Measurements from ENCODE around the gene REEP3. TPM values are rescaled to one million over a fixed set of nuclear protein-coding genes. Genes with fewer than 3 reads are reported as not detected.

The REEP3 gene
- total and polyA plus RNA-seq, 2 of the 8 experiments (the other 6 are each of a cell fraction or from before 2014, with no cell fraction given): 5.8 to 31.5 TPM

DNA sequence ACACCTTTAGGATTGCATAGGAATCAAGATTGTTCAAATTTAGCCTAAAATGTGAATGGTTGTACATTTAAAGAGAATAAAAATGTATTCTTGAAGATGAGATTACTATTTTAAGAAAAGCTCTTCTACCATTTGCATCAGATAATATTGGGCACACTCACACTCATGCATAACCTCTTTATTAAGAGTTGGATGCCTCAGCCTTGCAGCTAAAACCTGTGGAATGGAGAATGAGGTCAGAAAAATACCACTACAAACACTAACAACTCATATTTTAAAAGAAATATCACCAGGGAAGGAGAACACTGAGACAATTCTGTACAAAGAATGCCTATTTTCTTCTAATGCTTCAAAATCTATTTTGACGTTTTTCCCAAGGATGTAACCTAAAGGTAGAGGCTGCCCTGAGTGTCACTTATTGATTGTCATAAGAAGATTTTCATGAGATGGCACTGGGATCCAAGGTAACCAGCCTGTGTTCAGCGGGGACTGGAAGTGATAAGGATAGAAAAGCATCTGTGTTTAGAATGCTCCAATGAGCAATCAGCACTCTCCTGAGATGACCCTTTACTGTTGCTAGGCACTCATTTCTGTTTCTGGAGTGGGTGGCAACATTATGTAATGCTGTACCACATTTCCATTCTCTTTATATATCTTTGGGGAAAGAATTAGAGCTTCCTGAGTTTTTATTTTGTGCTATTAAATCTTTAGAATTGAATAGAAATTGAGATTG, 26.6 kb downstream of the REEP3 start:
- H3K36me3 ChIP-seq (ENCODE audit: control insufficient read depth in 2 of 4, insufficient read depth in 4 of 4, low read length in 3 of 4): no peaks in the 10 kb centered on the region; a peak in 2 of 8 replicates
- TF ChIP-seq SP2 (IDR thresholded peaks at IDR 0.05; ENCODE audit: low read length): no peak
- no peak for TF ChIP-seq RFX5 (IDR thresholded peaks at IDR 0.05; ENCODE audit: borderline replicate concordance, low read depth, low read length)
- TF ChIP-seq CTBP2 (IDR thresholded peaks at IDR 0.05; ENCODE audit: borderline replicate concordance, insufficient read depth, insufficient read length, low read length): no peak
- TF ChIP-seq TAF1 (IDR thresholded peaks at IDR 0.05; ENCODE audit: low read depth, low read length): no peak
- no peak for TF ChIP-seq SUZ12 (IDR thresholded peaks at IDR 0.05; ENCODE audit: low read length)
- TF ChIP-seq POLR2AphosphoS5 (IDR thresholded peaks at IDR 0.05; ENCODE audit: low read depth, low read length): no peak
- TF ChIP-seq TAF7 (optimal IDR thresholded peaks at IDR 0.05; ENCODE audit: borderline replicate concordance, low read depth, low read length): no peak
- no peak for TF ChIP-seq EZH2 (IDR thresholded peaks at IDR 0.05; ENCODE audit: low read depth, low read length, severe bottlenecking)
- TF ChIP-seq ASH2L (IDR thresholded peaks at IDR 0.05; ENCODE audit: low read length): no peak
- no peak for TF ChIP-seq TEAD4 (IDR thresholded peaks at IDR 0.05; ENCODE audit: low read depth, low read length)
- TF ChIP-seq KDM1A (IDR thresholded peaks at IDR 0.05; ENCODE audit: borderline replicate concordance, low read length): no peak
- TF ChIP-seq KDM5A (IDR thresholded peaks at IDR 0.05; ENCODE audit: low read length): no peak
- no peak for TF ChIP-seq YY1 (IDR thresholded peaks at IDR 0.05; ENCODE audit: low read depth, low read length)

More for the DNA sequence above, 26.6 kb downstream of the REEP3 start:
- Histone ChIP-seq H3K79me2 (ENCODE audit: control insufficient read depth in 1 of 2, insufficient read depth in 2 of 2, low read length in 2 of 2) (peaks cover 0 to 43% of the 10 kb centered on the region in 2 experiments; a peak in 2 of 4 replicates), H4K5ac (ENCODE audit: insufficient read length, low read depth, low read length) (no peak overlapping the region), H4K91ac (replicated peaks; ENCODE audit: insufficient read length, low read length) (no peak overlapping the region), H3K27ac (ENCODE audit: low read depth, low read length) (no peak overlapping the region), H2BK12ac (ENCODE audit: low read depth, low read length) (no peak overlapping the region), H2AK5ac (ENCODE audit: low read depth, low read length) (no peak overlapping the region), H3K4ac (replicated peaks; ENCODE audit: insufficient read length, low read depth, low read length) (no peak overlapping the region), H2BK120ac (replicated peaks; ENCODE audit: low read depth, low read length) (no peak overlapping the region), H3K4me1 (replicated peaks in 1 of 4; ENCODE audit: control insufficient read depth in 3 of 4, insufficient read depth in 4 of 4, low read length in 3 of 4) (no peaks in the 10 kb centered on the region), H3K18ac (ENCODE audit: extremely low read depth, low read length) (no peak overlapping the region), H3K14ac (ENCODE audit: insufficient read length) (no peak overlapping the region), H2BK5ac (ENCODE audit: low read depth, low read length) (no peak overlapping the region), H3K27me3 (replicated peaks in 1 of 4; ENCODE audit: control insufficient read depth in 3 of 4, extremely low read depth in 1 of 4, insufficient read depth in 3 of 4, low read length in 3 of 4) (no peaks in the 10 kb centered on the region), H3K4me3 (ENCODE audit: extremely low read depth in 1 of 4, insufficient read depth in 2 of 4, low read depth in 3 of 4, low read length in 4 of 4) (no peak overlapping the region), H3K9ac (replicated peaks in 1 of 4; ENCODE audit: extremely low read depth in 1 of 4, low read depth in 3 of 4, low read length in 3 of 4) (no peak overlapping the region), H2BK20ac (ENCODE audit: low read length) (no peak overlapping the region), H3K79me1 (ENCODE audit: low read depth, low read length) (peaks cover 3% of the 10 kb centered on the region; the same call in 1 of the 2 replicates), H2AFZ (ENCODE audit: low read length) (no peak overlapping the region), H3K23ac (ENCODE audit: insufficient read length) (no peak overlapping the region), H4K20me1 (replicated peaks in 1 of 2; ENCODE audit: control insufficient read depth in 1 of 2, insufficient read depth in 2 of 2, low read length in 2 of 2) (peaks cover 0 to 7% of the 10 kb centered on the region in 2 experiments), H3K9me3 (ENCODE audit: insufficient read depth in 2 of 2, low read depth in 1 of 2, low read length in 1 of 2) (no peaks in the 10 kb centered on the region), H2BK15ac (ENCODE audit: low read length) (no peak overlapping the region), H3K56ac (replicated peaks; ENCODE audit: insufficient read length, low read depth, low read length) (no peak overlapping the region), H4K8ac (ENCODE audit: extremely low read depth, insufficient read depth, low read length) (no peak overlapping the region), H3K4me2 (ENCODE audit: insufficient read depth in 1 of 2, low read depth in 2 of 2, low read length in 2 of 2) (no peak overlapping the region), H3K23me2 (ENCODE audit: low read depth, low read length) (no peaks in the 10 kb centered on the region)
- ChIA-PET CTCF (ENCODE audit: partially characterized antibody) (interaction anchor here (0.6 to 2.7 kb wide), 3 partner anchors 81 to 368 kb away, joined by 4 to 9 read pairs (median 8); no protein-coding TSS in a partner anchor), POLR2A (ENCODE audit: partially characterized antibody) (interaction anchor here (1.8 kb wide), 1 partner anchor 81 kb away, joined by 5 read pairs; no protein-coding TSS in a partner anchor)
- DNase-seq (ENCODE audit: low read depth in 1 of 2, low spot score in 2 of 2) (no peak), FAIRE-seq (no peak)
- 89% methylated on average over 2 of the region's 2 CpGs; no CpG with 5 or more reads in 1 of the 2 experiments for WGBS, 2 experiments (ENCODE audit: extremely low coverage in 1 of 2, insufficient coverage in 1 of 2, insufficient read length in 1 of 2, insufficient replicate concordance in 2 of 2, low coverage in 1 of 2, low lambda C conversion rate in 2 of 2, missing lambda C conversion rate in 1 of 2)

Data from H1 (cell line).